NCI-H510A treated with DMSO at 0.1 percent for 48 hours (cell line): ENCODE results near the gene MAP2K3.
"Not testable (repeated sequence)": the region's sequence is repeated elsewhere in the genome, so short reads cannot be mapped to it uniquely, and the experiment has no call there.

Experiments
- DNase-seq: peaks from one replicate; lab custom pipeline; 2025; lab: John Stamatoyannopoulos, UW

Gene MAP2K3

DNA sequence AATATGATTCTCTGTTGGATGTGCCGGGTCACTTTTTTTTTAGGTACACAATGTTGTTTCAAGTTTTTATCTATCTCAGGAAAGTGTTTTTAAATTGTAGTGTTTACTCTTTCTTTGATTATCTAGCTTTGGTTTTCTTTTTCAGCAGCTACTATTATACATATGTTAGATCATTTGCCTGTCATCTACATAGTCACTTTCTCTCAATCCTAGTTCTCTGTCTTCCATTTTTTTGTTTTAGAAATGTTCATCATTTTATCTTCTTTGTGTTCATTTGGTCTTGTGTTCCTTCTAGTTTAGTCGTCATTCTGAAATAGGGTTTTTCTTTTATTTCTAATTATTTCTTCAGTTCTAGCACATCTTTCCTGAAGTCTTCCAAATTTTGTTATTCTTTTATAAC lies 44.3 kb downstream of the MAP2K3 start:
- DNase-seq = not testable (repeated sequence)

- DNase-seq = no peak
Measured at GRCh38 chr17:21330436-21331160, 46.1 kb downstream of the MAP2K3 start.

DNA sequence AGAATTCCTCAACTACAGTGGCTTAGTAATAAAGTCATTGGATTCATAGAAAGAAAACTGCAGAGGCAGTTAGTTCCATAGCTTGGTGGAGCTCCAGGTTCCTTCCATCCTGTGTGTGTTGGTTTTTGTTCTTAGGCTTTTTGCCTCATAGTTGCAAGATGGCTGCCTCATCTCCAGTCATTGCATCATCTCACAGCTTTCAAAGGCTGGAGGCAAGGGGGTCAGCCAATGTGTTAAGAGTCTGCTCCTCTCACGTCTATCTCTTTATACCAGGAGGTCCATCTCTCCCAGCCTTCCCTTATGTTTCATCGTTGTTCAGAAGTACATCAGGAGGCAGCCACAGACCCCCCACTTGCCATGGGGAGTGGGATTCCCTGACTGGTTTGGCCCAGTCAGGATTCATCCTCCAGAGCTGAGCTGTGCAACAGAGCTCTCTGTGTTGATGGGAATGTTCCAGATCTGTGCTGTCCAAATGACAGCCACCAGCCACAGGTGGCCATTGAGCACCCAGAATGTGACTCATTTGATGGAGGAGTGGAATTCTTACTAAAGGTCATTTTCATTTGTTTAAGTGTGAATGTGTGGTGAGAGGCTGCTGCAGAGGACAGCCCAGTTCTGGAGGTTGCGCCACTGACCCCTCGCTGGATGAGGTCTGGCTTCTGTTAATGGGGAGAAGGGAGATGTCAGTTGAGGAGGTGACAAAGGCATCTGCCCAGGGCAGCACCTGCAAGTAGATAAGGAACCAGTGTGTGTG lies 52.2 kb downstream of the MAP2K3 start:
- DNase-seq = not testable (repeated sequence)

GRCh38 chr17:21337981-21338625 lies 53.6 kb downstream of the MAP2K3 start:
- not testable (repeated sequence) for DNase-seq

- DNase-seq = no peak
Measured at GRCh38 chr17:21339011-21339410, 54.5 kb downstream of the MAP2K3 start.

- not testable (repeated sequence) for DNase-seq
Measured at GRCh38 chr17:21339571-21339970, 55.1 kb downstream of the MAP2K3 start.

- DNase-seq = not testable (repeated sequence)
Measured at GRCh38 chr17:21340407-21340806, 55.9 kb downstream of the MAP2K3 start.

- not testable (repeated sequence) for DNase-seq
Measured at GRCh38 chr17:21341279-21341678, 56.8 kb downstream of the MAP2K3 start.

DNA sequence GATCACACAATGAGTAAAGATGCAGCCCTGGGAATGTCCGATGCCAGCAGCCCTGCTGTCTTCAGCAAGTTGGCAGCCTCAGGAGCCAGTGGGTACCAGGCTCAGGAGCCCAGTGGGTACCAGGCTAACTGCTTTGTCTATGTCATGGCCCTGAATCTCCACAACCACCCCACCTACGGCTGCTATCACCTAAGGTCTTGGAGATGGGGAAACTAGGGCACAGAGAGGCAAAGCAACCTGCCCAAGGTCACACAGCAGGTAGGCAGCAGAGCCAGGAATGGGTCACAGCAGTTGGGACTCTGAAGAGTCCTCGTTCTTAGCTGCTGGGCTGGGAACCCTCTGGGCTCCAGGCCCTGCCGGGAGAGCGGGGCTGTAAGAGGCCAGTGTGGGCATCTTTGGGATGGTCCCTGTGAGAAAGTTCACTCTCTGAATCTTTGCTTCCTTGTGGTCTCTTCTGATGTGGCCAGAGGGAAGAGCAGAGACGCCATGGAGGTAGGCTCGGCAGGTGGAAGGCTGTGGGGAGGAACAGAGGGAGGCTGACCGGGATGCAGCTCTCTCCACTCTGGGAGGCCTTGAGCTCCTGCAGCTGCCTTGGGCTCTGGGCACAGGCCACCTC lies 57.5 kb downstream of the MAP2K3 start:
- not testable (repeated sequence) for DNase-seq

- not testable (repeated sequence) for DNase-seq
Measured at GRCh38 chr17:21343061-21343949, 58.8 kb downstream of the MAP2K3 start.

- not testable (repeated sequence) for DNase-seq
Measured at GRCh38 chr17:21344801-21345200, 60.3 kb downstream of the MAP2K3 start.

GRCh38 chr17:21345236-21345635 lies 60.7 kb downstream of the MAP2K3 start:
- no peak for DNase-seq

DNA sequence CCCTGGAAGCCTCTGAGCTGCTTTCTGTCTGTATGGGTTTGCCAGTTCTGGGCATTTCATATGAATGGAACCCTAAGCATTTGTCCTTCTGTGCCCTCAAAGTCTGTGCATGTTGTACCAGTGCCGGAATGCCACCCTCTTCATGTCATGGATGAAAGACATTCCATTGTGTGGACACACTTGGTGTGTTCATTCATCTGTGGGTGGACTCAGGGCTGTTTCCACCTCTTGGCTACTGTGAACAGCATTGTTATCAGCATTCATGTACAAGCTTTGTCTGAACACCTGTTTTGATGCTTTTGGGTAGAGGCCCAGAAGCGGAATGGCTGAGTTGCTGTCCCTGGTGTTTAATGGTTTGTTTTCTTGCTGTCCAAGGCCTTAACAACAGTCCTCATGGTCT lies 61.6 kb downstream of the MAP2K3 start:
- DNase-seq = not testable (repeated sequence)

- not testable (repeated sequence) for DNase-seq
Measured at GRCh38 chr17:21346651-21347250, 62.2 kb downstream of the MAP2K3 start.

DNA sequence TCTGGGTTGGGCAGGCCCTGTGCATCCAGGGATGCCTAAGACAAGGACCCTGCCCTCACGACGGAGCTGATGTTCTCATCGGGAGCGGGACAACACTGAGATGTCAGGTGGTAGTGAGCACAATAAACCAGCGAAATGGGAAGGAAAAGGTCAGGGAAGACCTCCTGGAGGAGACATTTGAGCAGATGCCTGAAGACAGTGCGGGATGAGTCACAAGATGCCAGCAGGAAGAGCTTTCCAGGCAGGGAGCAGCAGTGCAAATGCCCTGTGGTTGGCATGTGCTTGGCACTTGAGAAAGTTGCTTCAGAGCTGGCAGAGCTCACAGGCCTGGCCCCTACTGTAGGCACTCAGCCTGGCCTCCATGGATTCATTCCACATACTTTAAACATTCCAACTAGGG lies 63.1 kb downstream of the MAP2K3 start:
- not testable (repeated sequence) for DNase-seq

DNA sequence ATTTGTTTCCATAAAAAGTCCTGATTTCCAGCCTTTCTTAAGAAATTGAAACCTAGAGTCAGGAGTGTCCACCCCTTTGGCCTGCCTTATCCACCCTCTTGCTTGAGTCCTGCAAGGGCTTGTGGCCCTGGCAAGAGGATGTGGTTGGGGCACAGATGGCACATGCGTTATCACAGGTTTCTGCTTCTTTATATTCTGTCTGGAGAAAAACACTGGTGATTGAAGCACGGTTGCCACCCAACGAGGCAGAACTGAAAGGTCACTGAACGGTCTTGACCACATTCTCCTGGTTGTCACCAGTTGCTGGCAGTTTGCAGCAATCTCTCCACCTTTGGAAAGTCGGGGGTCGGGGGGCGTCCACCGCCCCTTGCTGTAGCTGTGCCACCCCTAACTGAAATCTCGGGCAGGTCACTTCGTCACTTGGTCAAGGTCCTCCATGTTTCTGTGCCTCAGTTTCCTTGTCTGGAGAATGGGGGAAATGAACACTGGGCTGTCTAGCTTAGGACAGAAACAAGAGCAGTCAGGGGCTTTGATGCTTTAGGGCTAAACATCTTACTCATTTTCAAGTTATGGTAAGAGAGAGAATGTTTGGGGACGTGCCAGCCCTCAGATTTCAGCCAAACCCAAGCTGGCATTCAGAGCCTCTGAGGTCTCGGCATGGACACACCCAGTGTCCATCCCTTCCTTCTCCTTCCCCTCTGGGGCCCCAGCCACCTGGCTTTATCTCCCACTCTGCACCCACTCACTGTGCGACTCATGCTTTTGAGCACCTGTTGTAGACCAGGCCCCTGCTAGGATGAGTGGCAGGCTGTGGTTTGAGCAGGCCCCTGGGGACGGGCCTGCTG lies 63.8 kb downstream of the MAP2K3 start:
- DNase-seq = not testable (repeated sequence)

- DNase-seq = not testable (repeated sequence)
Measured at GRCh38 chr17:21348926-21349261, 64.4 kb downstream of the MAP2K3 start.

DNA sequence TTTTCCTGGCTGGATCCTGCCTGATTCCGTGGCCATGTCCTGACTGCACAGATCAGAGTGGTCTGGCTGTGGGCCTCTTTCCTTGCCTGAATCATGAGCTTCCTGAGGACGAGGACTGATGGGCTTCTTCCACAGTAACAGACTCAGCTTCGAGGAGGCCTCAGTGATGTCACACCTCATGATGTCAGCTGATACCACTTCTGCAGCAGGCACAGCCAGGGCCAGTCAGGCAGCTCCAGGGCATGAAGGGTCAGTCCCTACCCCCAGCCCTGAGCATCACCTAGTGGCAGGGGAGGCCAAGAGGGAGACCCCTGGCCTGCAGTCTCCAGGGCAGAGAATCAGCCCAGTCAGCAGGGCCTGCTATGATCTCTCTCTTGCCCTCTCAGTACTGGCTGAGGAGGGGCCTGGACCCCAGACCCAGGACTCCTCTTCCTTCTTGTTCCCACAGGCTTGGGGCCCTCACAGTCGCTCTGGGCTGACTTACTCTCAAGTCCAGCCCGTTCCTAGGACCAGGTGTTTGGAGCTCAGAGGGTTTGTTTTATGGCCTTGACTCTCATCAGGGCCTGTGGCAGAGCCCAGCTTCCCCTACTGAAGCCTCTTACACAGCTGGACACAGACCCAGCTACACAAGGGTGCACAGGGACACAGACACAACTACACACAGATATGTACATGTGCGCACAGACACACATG lies 65.0 kb downstream of the MAP2K3 start:
- not testable (repeated sequence) for DNase-seq

DNA sequence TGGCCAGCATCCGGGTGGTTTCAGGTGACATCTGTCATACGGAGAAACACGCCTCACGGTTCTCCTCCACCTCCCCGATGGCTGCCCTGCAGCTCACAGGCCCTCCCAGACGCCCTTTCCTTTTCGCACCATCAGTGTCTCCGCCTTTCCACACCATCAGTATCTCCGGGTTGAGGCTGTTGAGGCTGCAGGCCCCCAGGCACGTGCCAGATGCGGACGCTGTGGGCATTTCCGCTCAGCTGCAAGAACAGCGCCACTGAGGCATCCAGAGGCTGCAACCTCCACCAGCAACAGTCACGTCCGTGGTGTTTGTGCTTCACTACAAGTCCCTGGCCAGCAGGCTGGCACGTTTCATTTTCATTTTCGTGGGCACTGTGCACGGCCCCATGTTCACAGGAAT lies 66.0 kb downstream of the MAP2K3 start:
- not testable (repeated sequence) for DNase-seq
